ENCODE measurements around the gene MAGEA11. TPM values are rescaled to one million over a fixed set of nuclear protein-coding genes. Genes with fewer than 3 reads are reported as not detected.

Gene MAGEA11
- total RNA-seq, 1 donor, result not detected

GRCh38 chrX:149712831-149713230 lies 971 bp downstream of the MAGEA11 start:
- no peak for DNase-seq (ENCODE audit: low read depth)
- TF ChIP-seq CTCF (IDR thresholded peaks at IDR 0.05; ENCODE audit: insufficient read depth, low read length), result no peak
- no peak overlapping the region for H3K4me3 ChIP-seq (ENCODE audit: low read depth, low read length)

GRCh38 chrX:149713279-149714050 lies 1.6 kb downstream of the MAGEA11 start:
- DNase-seq (ENCODE audit: low read depth), result no peak
- TF ChIP-seq CTCF (IDR thresholded peaks at IDR 0.05; ENCODE audit: insufficient read depth, low read length), result no peak
- H3K4me3 ChIP-seq (ENCODE audit: low read depth, low read length), result no peak overlapping the region

- H3K4me3 ChIP-seq (ENCODE audit: low read depth, low read length), result no peak overlapping the region
- DNase-seq (ENCODE audit: low read depth), result no peak
- TF ChIP-seq CTCF (IDR thresholded peaks at IDR 0.05; ENCODE audit: insufficient read depth, low read length), result no peak
Measured at GRCh38 chrX:149715468-149715867, 3.6 kb downstream of the MAGEA11 start.

GRCh38 chrX:149716632-149717031 lies 4.8 kb downstream of the MAGEA11 start:
- no peak for TF ChIP-seq CTCF (IDR thresholded peaks at IDR 0.05; ENCODE audit: insufficient read depth, low read length)
- no peak overlapping the region for H3K4me3 ChIP-seq (ENCODE audit: low read depth, low read length)
- DNase-seq (ENCODE audit: low read depth), result no peak

- no peak for TF ChIP-seq CTCF (IDR thresholded peaks at IDR 0.05; ENCODE audit: insufficient read depth, low read length)
- no peak for DNase-seq (ENCODE audit: low read depth)
- no peak overlapping the region for H3K4me3 ChIP-seq (ENCODE audit: low read depth, low read length)
Measured at GRCh38 chrX:149717803-149718202, 5.9 kb downstream of the MAGEA11 start.

GRCh38 chrX:149718757-149719156 lies 6.9 kb downstream of the MAGEA11 start:
- no peak for TF ChIP-seq CTCF (IDR thresholded peaks at IDR 0.05; ENCODE audit: insufficient read depth, low read length)
- H3K4me3 ChIP-seq (ENCODE audit: low read depth, low read length), result no peak overlapping the region
- no peak for DNase-seq (ENCODE audit: low read depth)
